ENCODE measurements around the gene MAP3K4. TPM values are rescaled to one million over a fixed set of nuclear protein-coding genes. Genes with fewer than 3 reads are reported as not detected.

The MAP3K4 gene
- total RNA-seq, 1 experiment from 2014 or later: 69.8 TPM

GRCh38 chr6:161008245-161008644 lies 16.7 kb downstream of the MAP3K4 start (continued):
- no peak for TF ChIP-seq ATF6 (CRISPR knock-in tag; IDR thresholded peaks at IDR 0.05)
- no peak for TF ChIP-seq ATF1 (CRISPR knock-in tag; IDR thresholded peaks at IDR 0.05)
- TF ChIP-seq ZNF232 (CRISPR knock-in tag; IDR thresholded peaks at IDR 0.05): no peak
- TF ChIP-seq, protein P1, sequence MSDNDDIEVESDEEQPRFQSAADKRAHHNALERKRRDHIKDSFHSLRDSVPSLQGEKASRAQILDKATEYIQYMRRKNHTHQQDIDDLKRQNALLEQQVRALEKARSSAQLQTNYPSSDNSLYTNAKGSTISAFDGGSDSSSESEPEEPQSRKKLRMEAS (CRISPR knock-in tag; IDR thresholded peaks at IDR 0.05): no peak
- no peak for TF ChIP-seq ZNF121 (CRISPR knock-in tag; IDR thresholded peaks at IDR 0.05)
- TF ChIP-seq ZNF416 (CRISPR knock-in tag; IDR thresholded peaks at IDR 0.05): no peak
- TF ChIP-seq ETV6 (CRISPR knock-in tag; IDR thresholded peaks at IDR 0.05): no peak
- no peak for TF ChIP-seq ZNF263 (CRISPR knock-in tag; IDR thresholded peaks at IDR 0.05; ENCODE audit: low read depth)
- no peak for TF ChIP-seq E2F1 (CRISPR knock-in tag; IDR thresholded peaks at IDR 0.05)
- TF ChIP-seq ZNF671 (CRISPR knock-in tag; IDR thresholded peaks at IDR 0.05): no peak

DNA sequence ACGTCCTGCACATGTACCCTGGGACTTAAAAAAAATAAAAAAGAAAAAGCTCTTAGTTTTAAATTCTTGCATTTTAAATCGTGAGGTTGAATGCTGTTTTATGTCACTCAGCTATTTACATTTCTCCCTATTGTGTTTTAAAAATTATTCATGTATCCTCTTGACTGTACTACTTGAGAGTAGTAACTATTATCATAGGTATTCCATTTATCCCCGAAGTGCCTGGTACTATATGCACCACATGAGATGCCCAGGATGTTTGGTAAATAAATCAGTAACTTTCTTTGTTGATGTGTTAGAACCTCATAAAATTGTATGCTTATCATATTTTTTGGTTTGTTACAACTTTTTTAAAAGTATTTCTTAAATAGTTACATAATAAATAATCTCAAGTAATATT lies 18.4 kb downstream of the MAP3K4 start:
- ChIA-PET POLR2A (no interaction called here), CTCF (interaction anchor here (0.6 to 1.3 kb wide), 2 partner anchors 18 to 361 kb away, joined by 3 read pairs; partner anchors contain the start of gene MAP3K4)
- H3K36me3 Mint-ChIP-seq: 0 out of 2 replicates have a peak, but pooled peaks cover 2% of the 10 kb centered on the region
- H3K9me3 Mint-ChIP-seq: no peaks in the 10 kb centered on the region
- H3K4me1 Mint-ChIP-seq: peaks cover 68% of the 10 kb centered on the region
- no peaks in the 10 kb centered on the region for H3K27me3 Mint-ChIP-seq (ENCODE audit: low read depth)
- H3K27ac Mint-ChIP-seq: no peak overlapping the region
- no peak overlapping the region for H3K4me3 Mint-ChIP-seq
- DNase-seq (ENCODE audit: low spot score) (no peak), ATAC-seq (no peak)
- TF ChIP-seq E2F1 (CRISPR knock-in tag; IDR thresholded peaks at IDR 0.05) (no peak), USF2 (CRISPR knock-in tag; IDR thresholded peaks at IDR 0.05) (no peak), ZNF219 (CRISPR knock-in tag; IDR thresholded peaks at IDR 0.05; ENCODE audit: borderline replicate concordance) (no peak), ATF2 (CRISPR knock-in tag; IDR thresholded peaks at IDR 0.05; ENCODE audit: borderline replicate concordance, low read depth) (no peak), EMX1 (CRISPR knock-in tag; IDR thresholded peaks at IDR 0.05) (no peak), FOXK1 (CRISPR knock-in tag; IDR thresholded peaks at IDR 0.05) (no peak), SP1 (CRISPR knock-in tag; conservative IDR thresholded peaks at IDR 0.05) (no peak), NFYB (CRISPR knock-in tag; conservative IDR thresholded peaks at IDR 0.05; ENCODE audit: low read depth) (no peak), ZNF138 (CRISPR knock-in tag; conservative IDR thresholded peaks at IDR 0.05) (no peak), IRF2 (CRISPR knock-in tag; IDR thresholded peaks at IDR 0.05; ENCODE audit: borderline replicate concordance, low read depth) (no peak), ZNF416 (CRISPR knock-in tag; IDR thresholded peaks at IDR 0.05) (no peak), ELF4 (CRISPR knock-in tag; IDR thresholded peaks at IDR 0.05; ENCODE audit: low read depth) (no peak), ZNF423 (CRISPR knock-in tag; IDR thresholded peaks at IDR 0.05) (no peak), ZNF317 (CRISPR knock-in tag; IDR thresholded peaks at IDR 0.05; ENCODE audit: borderline replicate concordance, low read depth) (no peak)
- TF ChIP-seq, protein P2, sequence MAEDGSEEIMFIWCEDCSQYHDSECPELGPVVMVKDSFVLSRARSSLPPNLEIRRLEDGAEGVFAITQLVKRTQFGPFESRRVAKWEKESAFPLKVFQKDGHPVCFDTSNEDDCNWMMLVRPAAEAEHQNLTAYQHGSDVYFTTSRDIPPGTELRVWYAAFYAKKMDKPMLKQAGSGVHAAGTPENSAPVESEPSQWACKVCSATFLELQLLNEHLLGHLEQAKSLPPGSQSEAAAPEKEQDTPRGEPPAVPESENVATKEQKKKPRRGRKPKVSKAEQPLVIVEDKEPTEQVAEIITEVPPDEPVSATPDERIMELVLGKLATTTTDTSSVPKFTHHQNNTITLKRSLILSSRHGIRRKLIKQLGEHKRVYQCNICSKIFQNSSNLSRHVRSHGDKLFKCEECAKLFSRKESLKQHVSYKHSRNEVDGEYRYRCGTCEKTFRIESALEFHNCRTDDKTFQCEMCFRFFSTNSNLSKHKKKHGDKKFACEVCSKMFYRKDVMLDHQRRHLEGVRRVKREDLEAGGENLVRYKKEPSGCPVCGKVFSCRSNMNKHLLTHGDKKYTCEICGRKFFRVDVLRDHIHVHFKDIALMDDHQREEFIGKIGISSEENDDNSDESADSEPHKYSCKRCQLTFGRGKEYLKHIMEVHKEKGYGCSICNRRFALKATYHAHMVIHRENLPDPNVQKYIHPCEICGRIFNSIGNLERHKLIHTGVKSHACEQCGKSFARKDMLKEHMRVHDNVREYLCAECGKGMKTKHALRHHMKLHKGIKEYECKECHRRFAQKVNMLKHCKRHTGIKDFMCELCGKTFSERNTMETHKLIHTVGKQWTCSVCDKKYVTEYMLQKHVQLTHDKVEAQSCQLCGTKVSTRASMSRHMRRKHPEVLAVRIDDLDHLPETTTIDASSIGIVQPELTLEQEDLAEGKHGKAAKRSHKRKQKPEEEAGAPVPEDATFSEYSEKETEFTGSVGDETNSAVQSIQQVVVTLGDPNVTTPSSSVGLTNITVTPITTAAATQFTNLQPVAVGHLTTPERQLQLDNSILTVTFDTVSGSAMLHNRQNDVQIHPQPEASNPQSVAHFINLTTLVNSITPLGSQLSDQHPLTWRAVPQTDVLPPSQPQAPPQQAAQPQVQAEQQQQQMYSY (CRISPR knock-in tag; IDR thresholded peaks at IDR 0.05): no peak
- TF ChIP-seq, protein P3, sequence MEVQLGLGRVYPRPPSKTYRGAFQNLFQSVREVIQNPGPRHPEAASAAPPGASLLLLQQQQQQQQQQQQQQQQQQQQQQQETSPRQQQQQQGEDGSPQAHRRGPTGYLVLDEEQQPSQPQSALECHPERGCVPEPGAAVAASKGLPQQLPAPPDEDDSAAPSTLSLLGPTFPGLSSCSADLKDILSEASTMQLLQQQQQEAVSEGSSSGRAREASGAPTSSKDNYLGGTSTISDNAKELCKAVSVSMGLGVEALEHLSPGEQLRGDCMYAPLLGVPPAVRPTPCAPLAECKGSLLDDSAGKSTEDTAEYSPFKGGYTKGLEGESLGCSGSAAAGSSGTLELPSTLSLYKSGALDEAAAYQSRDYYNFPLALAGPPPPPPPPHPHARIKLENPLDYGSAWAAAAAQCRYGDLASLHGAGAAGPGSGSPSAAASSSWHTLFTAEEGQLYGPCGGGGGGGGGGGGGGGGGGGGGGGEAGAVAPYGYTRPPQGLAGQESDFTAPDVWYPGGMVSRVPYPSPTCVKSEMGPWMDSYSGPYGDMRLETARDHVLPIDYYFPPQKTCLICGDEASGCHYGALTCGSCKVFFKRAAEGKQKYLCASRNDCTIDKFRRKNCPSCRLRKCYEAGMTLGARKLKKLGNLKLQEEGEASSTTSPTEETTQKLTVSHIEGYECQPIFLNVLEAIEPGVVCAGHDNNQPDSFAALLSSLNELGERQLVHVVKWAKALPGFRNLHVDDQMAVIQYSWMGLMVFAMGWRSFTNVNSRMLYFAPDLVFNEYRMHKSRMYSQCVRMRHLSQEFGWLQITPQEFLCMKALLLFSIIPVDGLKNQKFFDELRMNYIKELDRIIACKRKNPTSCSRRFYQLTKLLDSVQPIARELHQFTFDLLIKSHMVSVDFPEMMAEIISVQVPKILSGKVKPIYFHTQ (CRISPR knock-in tag; IDR thresholded peaks at IDR 0.05): no peak

Measured in WTC11 (cell line).